OCI-LY3 (cell line): ENCODE data around the gene ABHD16A.

Source experiments
- CTCF ChIP-seq: fragments of 200-600, 300-600 bp; sonication (generic); IDR thresholded peaks from 2 replicates; pipeline ENCODE4 v1.5.1; 2014; ENCODE audit warnings: antibody characterized with exemption, low read length, low read depth
- EZH2phosphoT487 ChIP-seq: fragments of 200-600 bp; shearing (Covaris generic); IDR thresholded peaks from 2 replicates; pipeline ENCODE4 v1.6.1; 2018; ENCODE audit warnings: antibody characterized with exemption, mixed run types, low read depth

GRCh38 chr6:31661262-31662123 is 41.6 kb downstream of the ABHD16A start:
- TF ChIP-seq CTCF = no peak
- no peak for TF ChIP-seq EZH2phosphoT487
